Epithelial cell of prostate (primary cell): Measurements from ENCODE around the gene RNF150.

ENCODE experiments used
- DNase-seq: peaks from one replicate; pipeline ENCODE4 v3.0.0-alpha.2; 2011; ENCODE audit warnings: low read depth, low spot score
- H3K27ac ChIP-seq: fragments of 450-650 bp; 2 replicates; pipeline ENCODE4 v1.5.1; 2017; ENCODE audit warnings: mild to moderate bottlenecking

Gene RNF150

DNA sequence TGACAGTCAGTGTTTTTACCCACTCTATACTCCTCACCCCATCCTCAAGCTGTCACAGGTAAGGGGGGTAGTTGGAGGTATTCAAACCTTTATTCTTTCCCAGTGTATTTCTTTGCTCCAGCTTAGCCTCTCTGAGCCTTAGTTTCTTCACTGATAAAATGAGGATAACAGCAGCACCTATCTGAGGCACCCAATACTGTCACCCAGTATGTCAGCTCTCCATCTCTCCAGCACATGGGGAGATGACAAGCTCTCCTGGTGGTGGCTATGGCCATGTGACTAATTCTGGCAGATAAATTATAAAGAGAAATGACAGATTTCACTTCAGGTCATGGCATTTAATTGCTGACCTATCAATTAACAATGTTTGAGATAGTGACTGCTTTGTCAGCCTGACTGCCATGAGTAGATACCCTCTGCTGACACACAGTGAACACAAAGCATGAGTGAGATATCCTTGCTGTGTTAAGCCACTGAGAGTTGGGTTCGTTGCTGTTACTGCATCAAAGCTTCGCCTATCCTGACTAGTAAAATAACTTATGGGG is 200.7 kb downstream of the RNF150 start:
- no peak for DNase-seq
- no peak overlapping the region for H3K27ac ChIP-seq

DNA sequence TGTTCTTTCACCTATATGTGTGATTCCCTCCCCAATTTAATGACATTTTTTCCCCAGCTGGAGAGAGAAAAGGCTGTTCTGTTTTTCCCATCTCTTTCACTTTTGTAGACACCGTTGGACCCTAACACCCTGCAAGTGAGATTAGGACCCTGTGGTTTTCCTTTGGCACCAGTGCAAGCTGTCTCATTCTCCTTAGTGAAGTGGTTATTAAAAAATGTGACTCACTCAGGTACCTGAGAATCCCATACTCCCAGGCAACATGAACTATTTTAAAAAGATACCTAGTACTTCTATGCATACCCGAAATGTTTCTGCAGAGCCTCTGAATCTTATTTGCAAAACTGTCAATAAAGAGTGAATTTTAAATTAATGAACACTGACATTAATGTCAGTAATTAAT is 201.4 kb downstream of the RNF150 start:
- DNase-seq: no peak
- H3K27ac ChIP-seq: no peak overlapping the region

DNA sequence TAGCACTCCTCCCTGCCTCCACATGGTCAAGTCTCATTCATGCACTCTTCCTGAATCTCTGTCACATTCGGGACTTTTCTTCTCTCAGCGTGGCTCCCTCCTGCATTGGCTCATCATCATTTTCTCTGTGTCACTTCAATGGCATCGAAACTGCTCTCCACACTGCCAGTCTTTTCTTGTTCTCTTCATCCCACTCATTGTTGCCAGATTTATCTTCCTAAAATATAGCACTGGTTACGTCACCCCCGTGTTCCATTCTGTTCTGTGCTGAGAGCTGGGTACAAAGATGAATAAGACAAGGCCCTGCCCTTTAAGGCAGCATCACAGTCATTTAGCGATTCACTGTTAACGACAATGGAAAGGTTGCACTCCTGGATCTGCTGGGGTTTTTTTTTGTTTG is 202.7 kb downstream of the RNF150 start:
- H3K27ac ChIP-seq: no peak overlapping the region
- no peak for DNase-seq

DNA sequence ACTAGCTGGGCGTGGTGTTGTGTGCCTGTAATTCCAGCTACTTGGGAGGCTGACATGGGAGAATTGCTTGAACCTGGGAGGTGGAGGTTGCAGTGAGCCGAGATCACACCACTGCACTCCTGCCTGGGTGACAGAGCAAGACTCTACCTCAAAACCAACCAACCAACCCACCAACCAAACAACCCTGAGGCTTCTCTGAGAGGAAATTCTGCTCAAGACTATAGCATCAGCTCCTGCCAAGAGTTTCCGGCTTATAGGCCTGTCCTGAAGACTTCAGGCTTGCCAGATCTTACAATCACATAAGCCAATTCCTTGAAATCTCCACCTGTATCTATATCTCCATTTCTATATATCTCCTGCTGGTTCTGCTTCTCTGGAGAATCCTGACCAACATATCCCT is 203.3 kb downstream of the RNF150 start:
- DNase-seq: no peak
- no peak overlapping the region for H3K27ac ChIP-seq

DNA sequence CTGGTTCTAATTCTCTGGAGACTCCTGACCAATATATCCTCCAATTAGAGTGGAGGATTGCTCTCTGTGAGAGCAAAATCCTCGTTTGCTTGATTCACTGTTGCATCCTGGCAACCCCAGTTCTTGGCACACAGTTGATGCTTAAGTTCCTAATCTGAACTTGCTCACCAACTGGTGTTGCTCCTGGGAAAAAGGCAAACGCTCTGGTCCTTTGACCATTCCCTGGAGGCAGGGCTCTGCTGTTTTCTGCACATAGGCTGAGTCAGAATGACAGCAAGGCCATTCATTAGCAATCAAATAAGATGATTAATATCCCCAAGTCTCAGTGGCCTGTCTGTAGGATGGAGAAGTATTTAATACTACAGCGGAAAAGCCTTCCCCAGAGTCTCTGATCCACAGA is 204.4 kb downstream of the RNF150 start:
- no peak overlapping the region for H3K27ac ChIP-seq
- no peak for DNase-seq

DNA sequence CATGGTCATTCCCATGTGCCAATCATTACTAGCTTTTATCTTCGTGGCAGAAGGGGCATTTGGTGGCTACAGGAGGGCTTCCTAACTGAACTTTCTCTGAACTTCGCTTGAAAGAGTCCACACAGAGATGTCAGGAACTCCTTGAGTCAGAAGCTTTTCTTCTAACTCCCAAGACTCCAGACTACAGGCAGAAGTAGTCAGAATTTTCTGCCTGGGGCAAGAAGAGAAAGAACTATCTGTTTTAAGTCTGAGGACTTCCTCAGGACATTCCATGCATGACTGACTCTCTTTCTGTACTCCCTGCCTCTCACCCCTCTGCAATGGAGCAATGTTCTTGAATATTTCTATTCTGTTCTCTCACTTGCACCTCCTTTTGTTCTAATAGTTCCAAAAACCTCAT is 206.6 kb downstream of the RNF150 start:
- DNase-seq: no peak
- H3K27ac ChIP-seq: no peak overlapping the region

DNA sequence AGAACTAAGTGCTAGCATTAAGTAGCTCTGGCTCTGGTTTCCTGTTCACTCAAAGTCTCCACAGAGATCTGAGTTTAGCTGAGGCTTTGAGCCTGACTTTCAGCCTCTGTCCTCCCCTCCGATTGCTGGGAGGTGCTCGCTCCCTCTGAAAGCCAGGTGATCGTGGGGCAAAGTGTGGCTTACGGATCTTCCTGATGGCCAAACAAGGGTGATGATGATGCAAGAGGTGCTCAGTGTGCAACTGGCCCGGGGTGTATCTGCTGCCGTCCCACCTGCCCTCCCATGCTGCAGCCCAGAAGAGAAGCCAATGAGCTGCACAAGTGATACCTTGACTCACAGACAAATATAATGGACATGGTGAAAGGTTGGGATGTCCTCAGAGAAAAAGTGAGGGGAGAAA is 207.9 kb downstream of the RNF150 start:
- no peak overlapping the region for H3K27ac ChIP-seq
- no peak for DNase-seq

DNA sequence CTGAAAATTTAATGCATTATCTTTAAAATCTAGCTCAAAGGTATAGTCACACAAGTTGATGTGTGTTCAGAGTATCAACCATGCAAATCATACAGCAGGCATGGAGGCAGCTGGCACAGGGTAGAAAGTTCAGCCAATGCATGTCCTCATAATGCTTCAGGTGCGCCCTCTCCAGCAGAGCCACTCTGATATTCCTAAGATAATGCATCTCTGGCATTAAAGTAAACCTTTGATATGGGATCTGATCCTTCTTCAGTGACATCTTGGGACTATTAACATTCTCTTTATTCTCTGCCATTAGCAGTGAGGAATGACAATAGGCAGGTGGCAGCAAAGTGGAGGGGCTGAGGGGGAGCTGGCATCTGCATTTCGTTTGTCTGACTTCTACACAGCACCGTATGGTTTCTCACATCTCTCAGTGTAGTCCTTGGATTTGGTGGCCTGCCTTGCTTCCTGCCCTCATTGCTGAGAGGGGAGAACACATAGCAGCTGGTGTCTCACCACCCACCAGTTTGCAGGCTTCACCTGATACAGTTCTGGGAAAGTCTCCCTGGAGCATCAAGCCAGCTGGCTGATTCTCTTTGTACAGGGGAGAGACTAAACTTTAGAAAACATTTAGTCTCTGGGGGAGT is 208.4 kb downstream of the RNF150 start:
- H3K27ac ChIP-seq: no peak overlapping the region

DNA sequence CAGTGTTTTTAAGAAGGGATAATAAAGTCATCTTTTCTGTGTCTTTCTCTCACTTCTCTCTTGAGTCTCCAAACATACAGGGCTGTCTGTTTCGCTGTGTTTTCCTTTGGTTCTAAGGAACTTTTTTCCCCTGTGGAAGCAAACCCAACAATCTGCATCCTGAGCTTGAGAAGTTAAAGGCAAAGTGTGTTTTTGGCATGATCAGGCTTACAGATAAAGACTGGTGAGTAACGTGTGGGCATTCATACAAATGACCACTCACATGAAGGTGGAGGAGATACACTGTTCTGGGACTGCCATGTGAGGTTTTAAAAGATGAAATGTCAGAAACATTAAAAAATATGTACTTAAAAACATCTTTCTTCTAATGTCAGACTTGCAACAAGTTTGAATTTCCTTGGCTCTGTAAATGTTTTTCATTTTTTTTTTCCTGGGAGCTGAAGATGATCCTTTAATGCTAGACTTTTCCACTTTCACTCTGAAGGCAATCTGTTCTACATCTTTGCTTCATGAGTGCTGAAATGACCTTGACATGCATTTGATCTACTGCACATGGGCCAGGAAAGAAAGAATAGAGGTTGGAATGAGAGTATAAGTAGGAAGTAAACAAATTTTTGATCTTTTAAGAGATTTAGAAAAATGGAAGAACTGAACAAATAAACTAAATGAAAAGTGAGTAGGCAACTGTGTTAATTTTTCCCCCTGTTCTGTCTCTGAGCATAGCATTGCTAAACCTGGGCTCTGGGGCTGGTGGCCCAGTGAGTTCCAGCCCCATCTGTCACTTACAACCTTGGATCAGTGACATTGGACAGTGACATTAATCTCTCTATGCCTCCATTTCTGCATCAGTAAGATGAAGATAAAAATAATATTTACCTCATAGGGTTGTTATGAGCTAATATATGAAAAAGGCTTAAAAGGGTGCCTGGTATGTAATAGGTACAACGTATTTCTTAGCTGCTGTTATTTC is 226.0 kb downstream of the RNF150 start:
- DNase-seq: no peak
- H3K27ac ChIP-seq: no peak overlapping the region

More for the DNA sequence above, 208.4 kb downstream of the RNF150 start:
- no peak for DNase-seq

DNA sequence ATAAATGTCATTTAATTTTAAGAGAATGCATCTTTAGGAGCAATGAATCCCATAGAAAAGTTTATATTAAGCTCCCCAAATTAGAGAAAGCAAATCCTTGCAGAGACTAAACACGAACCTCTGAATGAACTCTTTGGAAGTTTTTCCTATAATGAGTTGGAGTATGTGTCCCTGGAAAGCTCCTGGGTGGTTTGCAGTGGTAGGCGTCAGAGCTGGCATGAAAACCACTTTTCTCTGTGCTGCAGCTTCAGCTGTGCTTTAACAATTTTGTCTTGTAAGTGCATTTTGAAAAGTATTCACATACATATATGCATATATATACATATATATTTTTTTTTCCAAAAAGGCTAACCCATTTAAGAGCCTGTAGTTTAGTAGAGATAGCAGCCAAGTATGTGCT is 228.4 kb downstream of the RNF150 start:
- DNase-seq: no peak
- H3K27ac ChIP-seq: no peak overlapping the region

DNA sequence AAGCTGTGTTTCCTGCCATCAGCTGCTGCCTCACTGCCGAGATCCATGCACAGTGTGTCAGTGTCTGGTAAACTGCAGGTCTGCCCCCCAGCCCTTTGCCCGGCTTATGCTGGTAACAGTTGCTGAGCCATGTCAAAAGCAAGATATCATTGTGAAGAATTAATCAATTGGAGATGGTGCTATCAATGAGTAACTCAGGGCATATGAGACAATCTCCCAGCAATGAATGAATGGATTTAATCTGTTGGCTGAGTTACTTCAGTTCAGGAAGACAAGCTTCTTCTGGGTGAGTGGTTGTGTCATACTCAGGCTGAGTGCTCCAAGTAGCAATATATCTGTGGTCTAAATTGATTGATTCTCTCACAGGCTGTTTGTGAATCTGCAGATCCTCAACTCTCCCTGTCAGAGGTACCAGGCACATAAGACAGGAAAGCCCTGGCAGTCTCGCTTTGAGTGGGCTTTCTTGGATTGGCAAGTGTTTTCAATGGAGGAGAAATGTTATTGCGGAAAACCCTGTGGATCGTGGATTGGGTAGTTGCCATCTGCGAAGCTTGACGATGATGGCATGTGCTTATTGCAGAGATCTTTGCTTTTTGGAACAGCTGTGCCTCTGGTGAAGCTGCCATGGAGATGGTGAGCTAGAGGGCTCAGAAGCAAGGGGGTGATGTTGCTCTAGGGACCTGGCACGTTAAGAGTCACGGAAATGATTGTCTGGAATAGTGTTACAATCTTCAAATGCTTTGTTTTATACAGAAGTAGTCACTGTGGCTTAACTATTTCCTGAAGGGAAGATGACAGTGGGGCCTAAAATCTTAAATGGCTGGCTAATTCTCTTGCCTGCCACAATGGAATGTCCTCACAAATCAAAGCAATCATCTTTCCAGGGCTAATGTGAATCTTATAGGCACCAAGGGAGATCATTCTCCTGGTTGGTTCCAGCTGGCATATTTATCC is 229.5 kb downstream of the RNF150 start:
- no peak overlapping the region for H3K27ac ChIP-seq
- DNase-seq: no peak

DNA sequence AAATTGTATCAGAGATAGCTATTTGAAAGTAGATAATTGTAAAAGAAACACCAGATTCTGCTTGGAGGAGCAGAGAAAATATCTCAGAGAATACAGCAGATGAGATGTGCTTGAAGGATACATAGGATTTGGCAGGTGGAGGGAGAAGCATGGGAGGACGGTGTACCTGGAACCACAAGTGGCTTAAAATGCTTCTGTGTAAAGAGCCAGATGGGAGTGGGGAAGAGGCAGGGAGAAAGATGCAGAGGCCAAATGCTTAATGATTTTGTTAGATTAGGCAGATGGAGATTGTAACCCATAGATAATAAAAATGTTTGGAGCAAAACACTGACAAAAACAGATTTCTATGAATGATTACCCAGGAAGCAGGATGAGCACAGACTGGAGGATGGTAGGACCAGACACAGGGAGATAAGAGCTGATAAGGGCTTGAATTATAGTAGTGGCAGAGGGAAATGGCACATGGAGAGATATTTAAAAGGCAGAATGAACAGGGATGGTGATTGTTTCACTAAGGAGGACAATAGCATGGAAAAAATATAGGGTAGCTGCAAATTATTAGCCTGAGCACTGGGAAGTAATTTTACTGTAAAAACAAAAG is 231.4 kb downstream of the RNF150 start:
- DNase-seq: no peak
- no peak overlapping the region for H3K27ac ChIP-seq

DNA sequence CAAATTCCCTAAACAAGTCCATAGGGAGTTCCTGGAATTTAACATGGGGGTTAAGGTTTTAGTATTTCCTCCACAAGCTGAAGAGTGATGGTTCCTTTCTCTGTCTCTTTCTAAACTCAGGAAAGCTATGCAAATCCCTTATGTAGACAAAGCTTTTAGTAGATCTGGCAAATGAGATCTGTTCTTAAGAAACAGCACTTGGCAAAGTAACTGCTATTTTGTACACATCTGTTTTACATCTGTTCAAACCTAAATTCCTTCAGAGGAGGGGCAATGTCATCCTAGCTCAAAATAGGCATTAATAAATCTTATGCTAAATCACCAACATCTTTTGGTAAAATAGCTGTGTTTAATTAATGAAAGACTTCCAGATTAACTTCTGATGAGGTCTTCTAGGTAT is 239.3 kb downstream of the RNF150 start:
- H3K27ac ChIP-seq: no peak overlapping the region
- DNase-seq: no peak

DNA sequence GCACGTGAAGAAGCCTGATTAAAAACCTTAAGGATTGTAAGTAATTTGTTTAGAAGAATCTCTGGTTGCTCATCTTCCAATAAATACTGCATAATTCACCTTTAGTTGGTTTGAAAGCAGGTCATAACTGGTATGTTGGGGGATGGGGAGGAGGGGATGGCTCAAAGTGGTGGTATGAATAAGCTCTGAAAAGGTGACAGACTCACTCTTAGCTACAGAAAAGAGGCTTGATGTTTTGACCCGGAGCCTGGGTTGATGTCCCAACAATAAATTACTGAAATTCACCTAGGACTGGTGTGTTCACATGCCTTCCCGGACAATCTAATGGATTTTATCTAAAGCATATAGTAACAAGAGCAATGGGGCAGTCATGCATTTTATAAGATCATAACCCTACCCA is 245.2 kb downstream of the RNF150 start:
- DNase-seq: no peak
- H3K27ac ChIP-seq: no peak overlapping the region

DNA sequence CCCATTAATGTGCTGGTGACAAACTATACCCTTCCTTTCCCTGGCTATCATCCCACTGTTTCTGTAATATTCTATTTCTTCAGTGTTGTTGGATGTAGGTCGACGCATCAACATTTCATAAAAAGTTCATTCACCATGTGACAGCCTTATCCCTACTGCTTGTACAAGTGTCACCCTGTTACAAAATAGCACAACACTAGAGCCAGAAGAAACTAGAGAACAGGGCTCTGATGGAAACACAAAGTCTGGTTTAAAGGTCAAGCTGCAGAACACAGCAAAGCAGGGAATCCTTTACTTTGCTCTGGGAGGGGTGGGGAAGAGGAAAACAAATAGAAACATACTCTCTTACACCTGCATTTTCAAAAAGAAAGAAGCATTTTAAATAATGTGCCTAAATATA is 245.8 kb downstream of the RNF150 start:
- DNase-seq: no peak
- H3K27ac ChIP-seq: no peak overlapping the region

DNA sequence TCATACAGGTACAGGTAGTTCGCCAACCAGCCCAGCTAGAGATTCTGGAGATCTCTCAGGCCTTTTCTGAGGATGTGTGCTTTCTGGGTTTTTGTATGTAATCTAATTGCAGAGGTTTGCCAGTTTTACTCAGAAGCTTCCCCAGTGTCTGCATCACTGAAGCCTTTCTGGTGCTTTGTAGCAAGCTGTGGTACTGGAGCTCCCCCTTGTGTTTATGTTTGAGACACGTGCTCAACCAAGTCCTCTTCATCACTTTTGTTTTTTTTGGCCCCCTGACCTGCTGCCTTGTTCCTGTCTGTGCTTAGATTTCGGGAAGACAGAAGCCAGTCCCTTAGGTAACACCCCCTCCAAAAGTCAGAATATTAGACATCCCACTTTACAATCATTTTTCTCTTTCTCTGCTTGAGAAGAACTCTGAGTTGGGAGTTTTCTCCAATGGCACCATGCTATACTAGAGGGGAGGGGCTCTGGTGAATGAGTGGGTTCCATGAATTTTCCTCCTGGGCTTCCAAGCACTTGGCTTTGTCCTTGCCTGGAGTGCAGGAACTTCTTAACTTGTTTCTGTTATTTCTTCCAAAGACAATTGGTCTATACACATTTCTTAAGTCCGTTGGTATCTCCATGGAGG is 248.7 kb downstream of the RNF150 start:
- peak; percentile 1 for DNase-seq
- H3K27ac ChIP-seq: no peak overlapping the region

DNA sequence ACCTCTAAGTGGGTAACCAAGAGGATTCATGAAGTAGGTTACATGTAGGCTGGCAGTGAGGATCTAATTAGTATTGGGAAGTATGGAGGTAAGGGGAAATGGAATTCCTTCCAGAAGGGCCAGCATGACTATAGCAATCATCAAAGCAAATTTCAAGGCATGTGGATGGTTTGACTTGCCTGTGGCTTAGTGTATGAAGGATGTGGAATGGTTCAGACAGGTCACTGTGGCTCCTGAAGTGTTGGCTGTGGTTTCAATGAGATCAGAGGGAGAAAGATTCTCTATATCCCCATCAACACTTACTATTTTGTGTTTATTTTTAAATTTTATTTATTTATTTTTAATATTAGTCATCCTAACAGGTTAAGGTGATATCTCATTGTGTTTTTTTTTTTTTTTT is 255.5 kb downstream of the RNF150 start:
- H3K27ac ChIP-seq: no peak overlapping the region
- DNase-seq: no peak

DNA sequence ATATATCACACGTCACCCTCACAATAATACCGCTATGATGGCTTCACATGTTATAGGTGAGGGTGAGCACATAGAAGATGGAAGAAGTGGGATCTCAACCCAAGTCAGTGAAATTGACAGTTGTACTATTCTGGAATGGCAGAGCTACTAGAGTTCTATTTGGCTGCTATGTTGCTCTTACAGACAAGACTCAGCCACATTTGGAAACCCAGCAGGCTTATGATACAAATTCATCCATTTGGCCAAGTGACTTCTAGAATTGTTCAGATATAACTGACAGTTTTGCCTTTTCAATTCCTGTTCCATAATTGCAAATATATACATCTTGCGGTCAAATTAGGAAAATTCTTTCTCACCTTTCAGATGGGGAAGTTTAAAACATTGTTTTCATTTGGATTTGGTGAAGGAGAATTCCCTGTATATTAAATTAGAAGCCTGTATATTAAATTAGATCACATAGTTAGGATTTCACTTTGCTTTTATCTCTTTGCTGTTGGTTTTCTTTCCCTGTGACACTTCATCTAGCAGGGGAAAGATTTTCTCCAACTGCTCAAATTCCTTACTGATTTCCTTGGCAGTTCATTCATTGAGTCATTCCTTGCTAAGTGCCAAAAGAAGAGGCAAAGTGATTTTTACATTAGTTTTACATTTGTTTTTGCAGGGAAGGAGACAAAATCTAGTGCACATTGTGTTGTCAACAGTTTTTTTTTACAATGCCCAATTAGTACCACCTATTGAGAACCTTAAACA is 256.5 kb downstream of the RNF150 start:
- DNase-seq: no peak
- no peak overlapping the region for H3K27ac ChIP-seq
